GM19372 (cell line): ENCODE measurements around the gene NDUFS4.
"Not testable (repeated sequence)": the region's sequence is repeated elsewhere in the genome, so short reads cannot be mapped to it uniquely, and the experiment has no call there.

ENCODE experiments used
- ATAC-seq: cut with Tn5 transposase; IDR thresholded peaks from one replicate; pipeline ENCODE4 v1.9.1; 2021; ENCODE audit warnings: mild to moderate bottlenecking, low read depth, moderate library complexity; ENCODE audit not compliant: unreplicated experiment

The NDUFS4 gene

GRCh38 chr5:53645078-53645477 lies 84.6 kb downstream of the NDUFS4 start:
- ATAC-seq: no peak

DNA sequence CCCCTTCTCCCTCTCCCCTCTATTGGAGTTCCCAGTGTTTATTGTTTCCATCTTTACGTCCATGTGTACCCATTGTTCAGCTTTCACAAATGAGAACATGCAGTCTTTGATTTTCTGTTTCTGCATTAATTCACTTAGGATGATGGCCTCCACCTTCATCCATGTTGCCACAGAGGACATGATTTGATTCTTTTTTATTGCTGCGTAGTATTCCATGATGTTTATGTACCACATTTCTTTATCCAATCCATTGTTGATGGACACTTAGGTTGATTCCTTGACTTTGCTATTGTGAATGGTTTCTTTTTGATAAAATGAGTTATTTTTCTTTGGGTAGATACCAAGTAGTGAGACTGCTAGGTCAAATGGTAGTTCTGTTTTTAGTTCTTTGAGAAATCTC lies 88.9 kb downstream of the NDUFS4 start:
- ATAC-seq: no peak

DNA sequence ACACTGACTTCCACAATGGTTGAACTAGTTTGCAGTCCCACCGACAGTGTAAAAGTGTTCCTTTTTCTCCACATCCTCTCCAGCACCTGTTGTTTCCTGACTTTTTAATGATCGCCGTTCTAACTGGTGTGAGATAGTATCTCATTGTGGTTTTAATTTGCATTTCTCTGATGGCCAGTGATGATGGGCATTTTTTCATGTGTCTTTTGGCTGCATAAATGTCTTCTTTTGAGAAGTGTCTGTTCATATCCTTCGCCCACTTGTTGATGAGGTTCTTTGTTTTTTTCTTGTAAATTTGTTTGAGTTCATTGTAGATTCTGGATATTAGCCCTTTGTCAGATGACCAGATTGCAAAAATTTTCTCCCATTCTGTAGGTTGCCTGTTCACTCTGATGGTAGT lies 100.1 kb downstream of the NDUFS4 start:
- ATAC-seq: not testable (repeated sequence)

- ATAC-seq: not testable (repeated sequence)
Observed at GRCh38 chr5:53665313-53665712, 104.9 kb downstream of the NDUFS4 start.

DNA sequence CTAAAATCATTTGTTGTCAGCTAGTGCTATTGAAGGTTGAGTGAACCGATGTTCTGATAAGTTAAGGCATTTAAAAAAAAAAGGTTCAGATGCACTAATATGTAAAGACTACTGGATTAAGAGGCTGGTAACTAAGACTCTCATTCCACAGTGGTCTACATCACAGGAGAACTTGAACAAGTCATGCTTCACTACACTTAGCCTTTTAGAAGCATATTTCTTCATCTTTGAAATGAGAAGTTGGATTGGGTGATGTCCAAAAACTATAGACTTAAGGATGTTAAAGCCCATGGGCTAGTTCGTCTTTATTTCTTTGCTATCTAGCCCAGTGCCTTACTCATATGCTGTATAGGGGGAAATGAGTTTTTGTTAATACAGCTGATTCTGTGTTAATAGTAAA lies 107.2 kb downstream of the NDUFS4 start:
- ATAC-seq: no peak

- ATAC-seq: no peak
Observed at GRCh38 chr5:53671447-53671846, 111.0 kb downstream of the NDUFS4 start.

- no peak for ATAC-seq
Observed at GRCh38 chr5:53674121-53674520, 113.7 kb downstream of the NDUFS4 start.

GRCh38 chr5:53677632-53678031 lies 117.2 kb downstream of the NDUFS4 start:
- no peak for ATAC-seq

DNA sequence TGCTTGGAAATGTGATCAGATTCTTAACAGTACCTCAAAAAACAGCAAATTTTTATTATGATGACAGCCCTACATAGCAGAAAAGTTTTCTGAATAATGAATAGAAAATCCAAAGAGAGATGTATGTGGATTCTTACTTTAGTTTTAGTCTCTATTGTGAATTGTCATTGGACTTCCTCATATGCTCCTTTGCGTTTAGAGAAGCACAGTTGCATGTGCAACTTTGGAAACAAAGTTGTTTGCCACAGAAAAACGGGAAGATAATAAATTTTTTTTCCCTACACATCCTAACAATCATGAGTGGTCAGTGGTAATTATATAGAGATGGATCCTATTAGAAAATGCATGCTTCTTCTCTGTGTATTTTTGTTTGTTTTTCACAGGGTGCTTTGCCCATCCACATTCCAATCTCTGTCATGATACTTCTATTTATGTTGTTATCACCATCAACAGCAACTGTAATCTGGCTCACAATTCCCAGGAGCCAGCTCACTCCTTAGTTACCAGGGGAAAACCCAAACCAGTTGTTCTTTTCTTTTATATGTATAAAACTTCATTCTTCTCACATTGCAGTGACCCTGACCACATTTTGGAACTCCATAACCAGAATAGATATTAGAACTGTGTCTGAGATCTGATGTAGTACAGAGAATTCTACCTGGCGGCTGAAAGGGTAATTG lies 118.7 kb downstream of the NDUFS4 start:
- ATAC-seq: no peak

- no peak for ATAC-seq
Observed at GRCh38 chr5:53681079-53681478, 120.6 kb downstream of the NDUFS4 start.

DNA sequence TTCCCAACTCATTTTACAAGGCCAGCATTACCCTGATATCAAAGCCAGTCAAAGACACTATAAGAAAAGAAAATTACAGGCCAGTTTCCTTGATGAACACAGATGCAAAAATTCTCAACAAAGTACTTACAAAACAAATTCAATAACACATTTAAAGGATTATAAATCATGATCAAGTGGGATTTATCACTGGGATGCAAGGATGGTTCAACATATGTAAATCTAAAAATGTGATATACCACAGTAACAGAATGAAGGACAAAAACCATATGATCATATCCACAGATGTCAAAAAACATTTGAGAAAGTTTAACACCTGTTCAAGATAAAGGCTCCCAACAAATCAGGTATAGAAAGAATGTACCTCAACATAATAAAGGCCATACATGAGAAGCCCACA lies 130.6 kb downstream of the NDUFS4 start:
- ATAC-seq: no peak

GRCh38 chr5:53694520-53695022 lies 134.1 kb downstream of the NDUFS4 start:
- no peak for ATAC-seq

DNA sequence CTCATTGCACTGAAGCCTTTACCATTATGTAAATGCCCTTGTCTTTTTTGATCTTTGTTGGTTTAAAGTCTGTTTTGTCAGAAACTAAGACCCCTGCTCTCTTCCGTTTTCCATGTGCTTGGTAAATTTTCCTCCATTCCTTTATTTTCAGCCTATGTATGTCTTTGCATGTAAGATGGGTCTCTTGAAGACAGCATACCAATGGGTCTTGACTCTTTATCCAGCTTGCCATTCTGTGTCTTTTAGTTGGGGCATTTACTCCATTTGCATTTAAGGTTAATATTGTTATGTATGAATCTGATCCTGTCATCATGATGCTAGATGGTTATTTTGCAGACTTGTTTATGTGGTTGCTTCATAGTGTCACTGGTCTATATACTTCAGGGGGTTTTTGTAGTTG lies 150.0 kb downstream of the NDUFS4 start:
- ATAC-seq: not testable (repeated sequence)

DNA sequence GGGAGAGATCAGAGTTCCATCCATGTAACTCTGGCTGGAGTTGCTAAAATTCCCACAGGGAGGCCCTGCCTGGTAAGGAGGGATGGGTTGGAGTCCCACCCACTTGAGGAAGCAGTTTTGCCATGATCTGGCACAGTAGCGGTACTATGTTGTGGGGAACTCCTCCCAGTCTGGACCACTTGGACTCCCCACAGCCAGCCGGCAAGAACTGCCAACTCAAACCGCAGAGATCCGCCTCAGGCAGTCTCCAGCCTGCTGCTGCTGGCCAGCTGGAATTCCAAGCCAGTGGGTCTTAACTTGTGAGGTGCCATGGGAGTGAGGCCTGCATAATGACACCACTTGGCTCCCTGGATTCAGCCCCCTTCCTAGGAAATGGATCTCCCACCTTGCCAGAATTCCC lies 151.9 kb downstream of the NDUFS4 start:
- no peak for ATAC-seq

GRCh38 chr5:53713978-53714666 lies 153.7 kb downstream of the NDUFS4 start:
- ATAC-seq: no peak

- ATAC-seq: no peak
Observed at GRCh38 chr5:53714667-53715010, 154.2 kb downstream of the NDUFS4 start.

- no peak for ATAC-seq
Observed at GRCh38 chr5:53726121-53726520, 165.7 kb downstream of the NDUFS4 start.

DNA sequence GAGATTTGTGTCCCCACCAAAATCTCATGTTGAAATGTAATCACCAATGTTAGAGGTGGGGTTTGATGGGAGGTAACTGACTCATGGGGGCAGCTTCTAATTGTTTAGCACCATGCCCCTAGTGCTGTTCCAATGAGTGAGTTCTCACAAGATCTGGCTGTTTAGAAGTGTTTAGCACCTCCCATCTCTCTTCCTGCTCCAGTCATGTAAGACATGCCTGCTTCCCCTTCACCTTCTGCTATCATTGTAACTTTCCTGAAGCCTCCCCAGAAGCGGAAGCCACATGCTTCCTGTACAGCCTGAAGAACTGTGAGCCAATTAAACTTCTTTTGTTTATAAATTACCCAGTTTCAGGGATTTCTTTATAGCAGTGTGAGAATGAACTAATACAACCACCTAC lies 170.5 kb downstream of the NDUFS4 start:
- ATAC-seq: no peak
